Hepatocyte (in vitro differentiated cells): ENCODE data around the gene NGEF.

ENCODE experiments used
- CTCF ChIP-seq: fragments of 200-600 bp; sonication (generic); IDR thresholded peaks from 2 replicates; pipeline ENCODE4 v1.5.1; 2016; ENCODE audit warnings: antibody characterized with exemption, mild to moderate bottlenecking; ENCODE audit not compliant: poor library complexity
- EZH2 ChIP-seq: fragments of 200-600 bp; sonication (generic); IDR thresholded peaks from 2 replicates; pipeline ENCODE4 v1.6.1; 2016; ENCODE audit warnings: antibody characterized with exemption, mild to moderate bottlenecking, borderline replicate concordance

DNA sequence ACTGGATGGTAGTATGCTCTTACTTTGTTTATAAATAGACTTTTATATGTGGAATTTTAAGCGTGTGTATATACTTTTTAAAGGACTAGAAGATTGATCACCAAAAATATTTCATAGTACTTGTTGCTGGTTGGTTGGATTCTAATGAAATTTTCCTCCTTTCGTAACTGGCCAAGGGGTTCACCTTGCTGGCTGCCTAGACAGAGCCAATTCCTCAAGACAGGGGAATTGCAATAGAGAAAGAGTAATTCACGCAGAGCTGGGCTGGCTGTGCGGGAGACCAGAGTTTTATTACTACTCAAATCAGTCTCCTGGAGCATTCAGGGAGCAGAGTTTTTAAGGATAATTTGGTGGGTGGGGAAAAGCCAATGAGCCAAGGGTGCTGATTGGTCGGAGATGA lies 72.3 kb downstream of the NGEF start:
- no peak for TF ChIP-seq CTCF
- no peak for TF ChIP-seq EZH2
